Measurements from ENCODE around the gene MOB4.

MOB4 gene

GRCh38 chr2:197597166-197597565 lies 81.3 kb downstream of the MOB4 start:
- DNase-seq: no peak

- DNase-seq: no peak
These were observed 82.6 kb downstream of the MOB4 start for GRCh38 chr2:197598450-197598849.

GRCh38 chr2:197599285-197599965 lies 83.6 kb downstream of the MOB4 start:
- DNase-seq: peak in 2 of 3 experiments; percentile 0 to 10

- no peak for DNase-seq
These were observed 84.4 kb downstream of the MOB4 start for GRCh38 chr2:197600306-197600705.

- no peak for DNase-seq
These were observed 85.9 kb downstream of the MOB4 start for GRCh38 chr2:197601726-197602125.

Data from NCI-H1417 (cell line).